Activated CD4-positive, alpha-beta T cell treated with anti-CD3 and anti-CD28 coated beads, Interleukin-2, amount 50 U/mL, for 1 hour (primary cell): Measurements from ENCODE around the gene TBKBP1.
A peak's percentile ranks its signal among the peaks of the same experiment; 100 is the strongest.
"Not testable (repeated sequence)": the region's sequence is repeated elsewhere in the genome, so short reads cannot be mapped to it uniquely, and the experiment has no call there.

Experiments
- DNase-seq: peaks from one replicate; pipeline ENCODE4 v3.0.0-alpha.2; 2020

Gene TBKBP1

DNA sequence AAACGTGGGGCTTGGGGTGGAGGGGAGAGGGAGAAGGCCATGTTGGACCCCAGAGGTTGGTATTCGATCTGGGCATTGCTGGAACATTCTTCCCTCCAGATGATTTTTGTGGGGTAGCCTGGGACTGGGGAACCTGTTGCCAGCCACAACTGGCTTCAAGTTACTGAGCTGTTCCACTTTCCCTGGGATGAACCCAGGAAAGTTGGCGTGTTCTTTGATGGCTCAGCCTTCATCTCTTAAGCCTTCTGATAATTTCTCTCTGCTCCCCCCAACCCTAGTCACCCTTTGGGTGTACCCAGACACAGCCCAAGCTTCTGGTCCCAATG is 41.1 kb downstream of the TBKBP1 start:
- DNase-seq, result no peak

DNA sequence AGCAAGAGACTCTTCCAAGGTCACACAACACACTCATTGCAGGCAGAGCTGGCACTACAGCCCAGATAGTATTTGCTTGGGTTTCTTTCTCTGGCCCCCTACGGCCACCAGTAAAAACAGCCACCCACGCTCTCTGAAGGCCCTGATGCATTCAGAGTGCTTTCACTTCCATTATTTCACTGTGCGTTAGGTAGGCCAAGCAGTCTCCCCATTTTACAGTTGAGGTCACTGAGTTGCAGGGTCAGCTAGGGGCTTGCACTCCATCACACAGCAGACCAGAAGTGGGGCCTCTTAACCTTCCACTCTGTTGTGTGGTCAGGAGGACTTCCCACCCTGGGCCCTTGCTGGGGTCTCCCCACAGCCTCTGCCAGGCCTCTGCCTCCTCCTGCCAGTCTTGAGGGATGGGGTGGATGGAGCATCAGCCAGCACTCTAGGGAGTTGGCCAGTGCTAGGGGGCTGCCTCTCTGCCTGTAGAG is 41.6 kb downstream of the TBKBP1 start:
- no peak for DNase-seq

DNA sequence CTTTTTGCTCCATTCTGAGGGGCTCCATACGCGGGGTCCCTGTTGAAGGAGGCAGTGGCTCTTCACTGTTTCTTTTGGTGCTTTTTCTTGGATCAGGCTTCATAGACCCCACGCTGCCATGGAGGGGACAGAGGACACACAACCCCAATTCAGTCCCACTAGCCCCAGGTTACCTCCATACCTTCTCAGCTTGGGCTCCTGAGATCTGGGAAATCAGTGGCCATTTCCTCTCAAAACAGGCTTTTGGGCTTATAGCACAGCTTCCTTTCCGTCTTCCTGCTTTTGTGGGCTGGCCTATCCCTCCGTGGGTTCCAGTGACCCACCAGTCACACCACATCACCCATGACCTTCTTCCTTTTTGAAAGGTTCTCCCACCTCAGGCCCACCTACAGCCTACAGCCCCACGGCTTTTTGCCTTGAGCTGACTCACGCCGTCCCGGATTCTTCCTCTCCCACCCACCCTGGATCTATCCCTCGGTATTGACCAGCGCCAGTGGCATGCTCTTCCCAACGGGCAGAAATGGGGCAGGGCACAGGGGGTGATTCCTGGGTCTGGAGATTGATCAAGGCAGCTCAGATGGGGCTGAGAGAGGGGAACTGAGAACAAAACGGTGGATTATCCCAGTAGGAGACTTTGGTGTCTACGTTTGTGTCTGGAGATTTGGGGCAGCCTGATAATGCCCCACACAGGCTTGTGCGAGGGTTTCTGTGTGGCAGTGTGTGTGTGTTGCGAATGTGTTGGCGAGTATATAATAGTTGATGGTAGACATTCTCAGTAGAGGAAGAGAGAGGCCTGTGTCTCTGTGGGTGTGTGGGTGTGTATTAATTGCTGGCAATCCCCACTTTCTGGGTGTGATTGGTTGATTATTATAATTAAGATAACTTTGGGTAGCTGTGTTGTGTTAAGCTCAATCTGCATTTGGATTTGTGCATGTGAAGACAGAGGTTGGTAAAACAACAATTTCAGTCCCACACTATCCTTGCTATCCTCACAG is 42.8 kb downstream of the TBKBP1 start:
- DNase-seq, result no peak

DNA sequence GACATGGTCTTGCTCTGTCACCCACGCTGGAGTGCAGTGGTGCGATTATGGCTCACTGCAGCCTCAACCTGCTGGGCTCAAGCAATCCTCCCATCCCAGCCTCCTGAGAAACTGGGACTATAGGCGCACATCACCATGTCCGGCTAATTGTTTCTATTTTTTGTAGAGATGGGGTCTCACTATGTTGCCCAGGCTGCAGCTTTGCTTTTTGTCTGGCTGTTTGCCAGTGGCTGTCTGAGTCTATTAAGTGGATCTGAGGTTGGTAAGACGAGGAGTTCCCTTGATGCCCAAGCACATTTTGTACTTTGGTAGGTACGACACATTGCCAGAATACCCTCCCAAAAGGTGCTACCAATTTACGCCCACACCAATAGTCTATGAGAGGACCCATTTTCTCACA is 44.2 kb downstream of the TBKBP1 start:
- DNase-seq, result no peak

DNA sequence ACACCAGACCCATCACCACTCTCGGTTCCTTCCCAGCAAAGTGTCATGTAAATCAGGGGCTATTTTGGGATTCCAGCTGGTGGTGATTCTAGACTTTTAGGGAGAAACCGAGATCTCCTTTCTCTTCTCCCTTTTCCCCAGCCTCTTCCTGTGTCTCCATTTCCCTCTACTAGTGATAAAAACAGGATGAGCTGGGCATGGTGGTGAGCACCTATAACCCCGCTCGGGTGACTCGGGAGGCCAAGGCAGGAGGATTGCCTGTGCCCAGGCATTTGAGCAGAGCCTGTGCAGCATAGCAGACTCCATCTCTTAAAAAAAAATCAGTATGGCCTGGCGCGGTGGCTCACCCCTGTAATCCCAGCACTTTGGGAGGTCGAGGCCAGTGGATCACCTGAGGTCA is 45.2 kb downstream of the TBKBP1 start:
- no peak for DNase-seq

DNA sequence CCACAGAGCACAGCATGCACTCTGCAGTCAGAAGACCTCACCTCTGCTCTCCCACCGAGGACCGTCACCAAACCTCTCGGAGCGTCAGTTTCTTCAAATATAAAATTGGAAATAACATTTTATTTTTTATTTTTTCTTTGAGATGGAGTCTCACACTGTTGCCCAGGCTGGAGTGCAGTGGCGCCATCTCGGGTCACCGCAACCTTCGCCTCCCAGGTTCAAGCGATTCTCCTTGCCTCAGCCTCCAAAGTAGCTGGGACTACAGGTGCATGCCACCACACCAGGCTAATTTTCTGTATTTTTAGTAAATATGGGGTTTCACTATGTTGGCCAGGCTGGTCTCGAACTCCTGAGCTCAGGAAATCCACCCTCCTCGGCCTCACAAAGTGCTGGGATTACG is 46.0 kb downstream of the TBKBP1 start:
- not testable (repeated sequence) for DNase-seq

DNA sequence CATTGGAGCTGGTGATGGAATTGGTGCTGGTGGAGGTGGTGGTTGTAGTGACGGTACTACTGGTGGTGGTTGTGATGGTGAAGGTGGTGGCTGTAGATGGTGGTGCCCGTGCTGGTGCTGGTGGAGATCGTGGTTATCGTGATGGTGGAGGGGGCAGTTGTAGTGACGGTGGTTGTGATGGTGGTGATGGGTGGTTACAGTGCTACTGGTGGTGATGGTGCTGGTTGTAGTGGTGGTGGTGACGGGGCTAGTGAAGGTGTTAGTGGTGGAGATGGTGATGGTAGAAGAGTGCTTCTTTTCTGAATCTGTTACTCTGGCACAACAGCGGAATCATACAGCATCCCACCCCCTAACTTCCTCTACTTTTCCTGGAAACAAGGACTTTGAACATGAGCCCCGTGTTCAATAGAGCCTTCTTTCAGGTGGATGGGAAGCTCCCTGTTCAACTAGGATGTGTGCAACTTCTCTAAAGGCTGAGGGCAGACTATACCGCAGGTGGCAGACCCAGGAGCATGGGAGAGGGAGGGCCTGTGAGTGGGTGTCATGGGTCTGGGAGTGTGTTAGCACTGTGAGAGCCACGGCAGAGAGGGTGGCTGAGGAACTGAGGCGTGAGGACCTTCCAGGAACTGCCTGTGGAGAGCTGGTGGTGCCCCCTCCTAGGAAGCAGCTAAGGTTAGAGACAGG is 47.3 kb downstream of the TBKBP1 start:
- no peak for DNase-seq

DNA sequence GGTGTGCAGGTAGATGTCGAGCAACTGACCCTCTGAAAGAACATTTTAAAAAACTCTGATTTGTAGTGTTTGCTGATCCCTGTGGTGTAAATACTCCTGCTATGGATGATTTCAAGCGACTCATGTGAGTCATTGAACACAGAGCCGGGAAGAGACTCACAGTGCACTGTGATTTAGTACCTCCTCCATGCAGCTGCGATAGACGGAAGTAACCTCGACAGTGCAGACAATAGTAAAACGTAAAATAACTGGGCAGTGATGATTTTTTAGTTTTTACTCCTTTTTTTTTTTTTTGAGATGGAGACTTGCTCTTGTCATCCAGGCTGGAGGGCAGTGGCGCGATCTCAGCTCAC is 47.8 kb downstream of the TBKBP1 start:
- no peak for DNase-seq

DNA sequence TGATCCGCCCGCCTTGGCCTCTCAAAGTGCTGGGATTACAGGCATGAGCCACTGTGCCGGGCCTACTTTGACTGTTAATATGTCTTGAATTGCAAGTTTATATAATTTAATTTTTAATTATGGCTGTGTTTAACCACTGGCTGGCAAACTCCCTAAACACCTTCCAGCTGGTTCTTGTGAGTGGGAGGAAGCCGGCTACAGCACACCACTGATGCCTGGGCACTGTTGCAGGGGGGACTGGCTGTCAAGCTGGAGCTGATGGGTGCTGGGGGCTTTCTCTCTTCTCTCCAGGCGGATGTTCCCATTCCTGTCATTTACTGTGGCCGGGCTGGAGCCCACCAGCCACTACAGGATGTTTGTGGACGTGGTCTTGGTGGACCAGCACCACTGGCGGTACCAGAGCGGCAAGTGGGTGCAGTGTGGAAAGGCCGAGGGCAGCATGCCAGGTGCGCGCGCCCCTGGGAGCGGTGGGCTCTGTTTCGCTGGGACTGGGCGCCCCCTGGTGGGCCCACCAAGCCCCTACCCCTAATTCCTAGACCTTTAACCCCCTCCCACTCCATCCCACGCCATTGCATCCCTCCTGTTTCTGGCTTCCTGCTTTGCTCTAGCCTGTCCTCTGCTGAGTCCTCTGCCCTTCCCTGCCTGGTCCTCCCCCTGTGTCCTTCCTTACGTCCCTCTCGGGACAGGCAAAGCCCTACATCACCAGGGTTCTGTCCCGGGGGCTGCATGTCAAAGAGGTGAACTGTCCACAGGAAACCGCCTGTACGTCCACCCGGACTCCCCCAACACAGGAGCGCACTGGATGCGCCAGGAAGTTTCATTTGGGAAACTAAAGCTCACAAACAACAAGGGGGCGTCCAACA is 48.6 kb downstream of the TBKBP1 start:
- peak; percentile 37 for DNase-seq

DNA sequence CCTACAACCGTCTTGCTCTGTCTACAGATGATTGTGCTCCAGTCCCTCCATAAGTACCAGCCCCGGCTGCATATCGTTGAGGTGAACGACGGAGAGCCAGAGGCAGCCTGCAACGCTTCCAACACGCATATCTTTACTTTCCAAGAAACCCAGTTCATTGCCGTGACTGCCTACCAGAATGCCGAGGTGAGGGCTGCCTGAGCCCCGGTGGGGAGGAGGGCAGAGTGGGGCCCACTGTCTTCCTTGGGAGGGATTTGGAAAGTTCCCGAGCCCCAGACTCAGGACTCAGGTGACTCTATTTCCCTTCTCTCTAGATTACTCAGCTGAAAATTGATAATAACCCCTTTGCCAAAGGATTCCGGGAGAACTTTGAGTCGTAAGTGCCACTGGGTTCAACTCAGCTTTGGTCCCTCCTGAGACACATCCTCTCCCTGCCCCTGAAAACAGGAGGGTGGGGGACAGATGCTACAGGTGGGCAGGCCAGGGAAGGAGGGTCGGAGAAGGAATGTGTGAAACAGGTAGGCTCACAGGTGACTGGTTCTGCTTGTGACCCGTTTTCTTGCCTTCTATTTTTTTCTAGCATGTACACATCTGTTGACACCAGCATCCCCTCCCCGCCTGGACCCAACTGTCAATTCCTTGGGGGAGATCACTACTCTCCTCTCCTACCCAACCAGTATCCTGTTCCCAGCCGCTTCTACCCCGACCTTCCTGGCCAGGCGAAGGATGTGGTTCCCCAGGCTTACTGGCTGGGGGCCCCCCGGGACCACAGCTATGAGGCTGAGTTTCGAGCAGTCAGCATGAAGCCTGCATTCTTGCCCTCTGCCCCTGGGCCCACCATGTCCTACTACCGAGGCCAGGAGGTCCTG is 50.4 kb downstream of the TBKBP1 start:
- no peak for DNase-seq

DNA sequence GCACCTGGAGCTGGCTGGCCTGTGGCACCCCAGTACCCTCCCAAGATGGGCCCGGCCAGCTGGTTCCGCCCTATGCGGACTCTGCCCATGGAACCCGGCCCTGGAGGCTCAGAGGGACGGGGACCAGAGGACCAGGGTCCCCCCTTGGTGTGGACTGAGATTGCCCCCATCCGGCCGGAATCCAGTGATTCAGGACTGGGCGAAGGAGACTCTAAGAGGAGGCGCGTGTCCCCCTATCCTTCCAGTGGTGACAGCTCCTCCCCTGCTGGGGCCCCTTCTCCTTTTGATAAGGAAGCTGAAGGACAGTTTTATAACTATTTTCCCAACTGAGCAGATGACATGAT is 51.0 kb downstream of the TBKBP1 start:
- no peak for DNase-seq

DNA sequence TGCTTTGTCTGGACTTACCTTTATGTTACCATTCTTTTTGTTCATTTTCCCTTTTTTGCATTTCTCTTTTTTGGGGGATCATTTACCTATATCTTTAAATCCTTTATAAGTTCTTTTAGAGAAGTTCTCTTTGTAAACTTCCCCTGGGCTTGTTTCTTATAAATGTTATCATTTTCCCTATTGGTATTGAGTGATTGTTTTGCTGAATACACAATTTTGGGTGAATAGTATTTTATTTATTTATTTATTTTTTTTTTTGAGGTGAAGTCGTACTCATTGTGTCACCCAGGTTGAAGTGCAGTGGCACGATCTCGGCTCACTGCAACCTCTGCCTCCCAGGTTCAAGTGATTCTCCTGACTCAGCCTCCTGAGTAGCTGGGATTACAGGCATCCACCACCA is 57.5 kb downstream of the TBKBP1 start:
- DNase-seq, result no peak

DNA sequence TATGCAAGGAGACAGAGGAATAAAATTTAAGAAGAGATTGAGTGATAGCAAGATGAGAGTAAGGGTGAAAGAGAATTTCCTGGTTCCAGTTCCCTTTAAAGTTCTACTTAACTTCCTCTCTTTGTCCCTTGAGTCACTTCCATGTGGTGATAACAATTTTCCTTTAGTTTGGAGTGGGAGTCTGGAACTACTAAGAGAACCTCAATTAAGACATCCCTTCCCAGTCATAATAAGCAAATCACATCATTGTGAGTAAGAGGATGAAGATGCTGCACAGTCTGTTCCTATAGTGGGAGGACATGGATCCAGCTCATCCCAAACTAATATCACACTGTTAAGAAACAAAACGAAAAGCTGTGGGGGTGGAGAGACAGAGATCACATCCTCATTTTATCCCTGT is 63.4 kb downstream of the TBKBP1 start:
- DNase-seq, result no peak

DNA sequence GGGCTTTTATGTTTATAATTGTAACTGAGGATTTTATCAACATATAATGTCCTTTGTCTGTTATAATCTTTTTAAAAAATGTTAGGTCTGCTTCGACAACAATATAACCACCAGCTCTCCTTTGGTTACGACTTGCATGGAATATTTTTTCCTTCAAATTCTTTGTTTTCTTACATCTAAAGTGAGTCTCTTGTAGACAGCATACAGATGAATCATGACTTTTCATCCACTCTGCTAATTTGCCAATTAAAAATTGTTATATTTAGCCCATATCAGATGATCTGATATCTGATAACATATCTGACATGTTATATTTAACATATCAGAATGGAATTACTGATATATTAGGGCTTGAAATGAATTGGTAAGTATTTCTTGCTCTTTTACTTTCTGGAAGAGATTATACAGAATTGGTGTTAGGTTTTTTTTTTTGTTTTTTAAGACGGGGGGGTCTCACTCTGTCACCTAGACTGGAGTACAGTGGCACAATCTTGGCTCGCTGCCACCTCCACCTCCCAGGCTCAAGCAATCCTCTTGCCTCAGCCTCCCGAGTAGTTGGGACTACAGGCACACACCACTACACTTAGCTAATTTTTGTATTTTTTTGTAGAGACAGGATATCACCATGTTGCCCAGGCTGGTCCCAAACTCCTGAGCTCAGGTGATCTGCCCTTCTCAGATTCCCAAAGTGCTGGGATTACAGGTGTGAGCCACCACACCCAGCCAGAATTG is 66.6 kb downstream of the TBKBP1 start:
- no peak for DNase-seq
